H1 (cell line): ENCODE data around the gene WDR26. TPM values are rescaled to one million over a fixed set of nuclear protein-coding genes. Genes with fewer than 3 reads are reported as not detected.

Source experiments
- CTCF ChIA-PET: fragments of 300-600 bp; sonication (Branson Sonifier 250); formaldehyde crosslinking; loops from one replicate; lab custom pipeline; 2021; ENCODE audit not compliant: partially characterized antibody; lab: Charles Lee
- POLR2A ChIA-PET: fragments of 300-600 bp; sonication (Branson Sonifier 250); formaldehyde crosslinking; loops from one replicate; lab custom pipeline; 2021; ENCODE audit warnings: inconsistent platforms; ENCODE audit not compliant: partially characterized antibody; lab: Charles Lee
- DNase-seq, 2 experiments: peaks; one replicate each; pipeline versions ENCODE4 v3.0.0 to v3.0.0-alpha.2; 2010 to 2022; ENCODE audit warnings: low spot score in 2 of 2, low read depth in 1 of 2, mixed read lengths in 1 of 2
- FAIRE-seq: peaks from 2 replicates; lab custom pipeline; 2011; peaks lifted over from hg19 to GRCh38; lab: Jason Lieb, UNC
- H2AFZ ChIP-seq: 2 replicates; pipeline ENCODE4 v1.8.1; 2012; ENCODE audit warnings: low read length, inconsistent platforms
- H2AK5ac ChIP-seq: 2 replicates; pipeline ENCODE4 v1.6.1; 2013; ENCODE audit warnings: low read depth, low read length
- H2BK120ac ChIP-seq: replicated peaks from 2 replicates; pipeline ENCODE3; 2013; ENCODE audit warnings: low read depth, low read length, inconsistent platforms
- H2BK12ac ChIP-seq: 2 replicates; pipeline ENCODE4 v1.6.1; 2013; ENCODE audit warnings: low read depth, low read length
- H2BK15ac ChIP-seq: 2 replicates; pipeline ENCODE4 v1.6.1; 2013; ENCODE audit warnings: low read length
- H2BK20ac ChIP-seq: 2 replicates; pipeline ENCODE4 v1.6.1; 2013; ENCODE audit warnings: low read length
- H2BK5ac ChIP-seq: 2 replicates; pipeline ENCODE4 v1.6.1; 2013; ENCODE audit warnings: low read depth, low read length
- H3K14ac ChIP-seq: 2 replicates; pipeline ENCODE4 v1.6.1; 2013; ENCODE audit warnings: inconsistent platforms; ENCODE audit not compliant: insufficient read length
- H3K18ac ChIP-seq: 2 replicates; pipeline ENCODE4 v1.6.1; 2013; ENCODE audit warnings: low read length; ENCODE audit errors: extremely low read depth
- H3K23ac ChIP-seq: 2 replicates; pipeline ENCODE4 v1.6.1; 2013; ENCODE audit warnings: inconsistent platforms; ENCODE audit not compliant: insufficient read length
- H3K23me2 ChIP-seq: 2 replicates; pipeline ENCODE4 v1.6.1; 2013; ENCODE audit warnings: low read depth, low read length
- H3K27ac ChIP-seq: 2 replicates; pipeline ENCODE4 v1.6.1; 2011; ENCODE audit warnings: low read depth, low read length, inconsistent platforms
- H3K27me3 ChIP-seq, 4 experiments: replicated peaks in 1 of 4; 1 replicate in 1 of 4; 2 replicates in 3 of 4; pipeline versions ENCODE4 v1.6.1 to v1.8.1; 2011 to 2013; ENCODE audit warnings: low read length in 3 of 4, mild to moderate bottlenecking in 3 of 4, inconsistent platforms in 2 of 4, mixed read lengths in 2 of 4, moderate library complexity in 1 of 4; ENCODE audit not compliant: control insufficient read depth in 3 of 4, insufficient read depth in 3 of 4; ENCODE audit errors: extremely low read depth in 1 of 4
- H3K36me3 ChIP-seq, 4 experiments: 2 replicates each; pipeline versions ENCODE4 v1.6.1 to v1.8.1; 2011 to 2013; ENCODE audit warnings: mild to moderate bottlenecking in 4 of 4, low read length in 3 of 4, moderate library complexity in 2 of 4, control low read depth in 1 of 4, inconsistent platforms in 1 of 4; ENCODE audit not compliant: insufficient read depth in 4 of 4, control insufficient read depth in 2 of 4
- H3K4ac ChIP-seq: replicated peaks from 2 replicates; pipeline ENCODE3; 2013; ENCODE audit warnings: low read length, low read depth, mixed read lengths, inconsistent platforms; ENCODE audit not compliant: insufficient read length
- H3K4me1 ChIP-seq, 4 experiments: replicated peaks in 1 of 4; 1 replicate in 1 of 4; 2 replicates in 3 of 4; pipeline versions ENCODE4 v1.6.1 to v1.8.1; 2011 to 2013; ENCODE audit warnings: low read length in 3 of 4, inconsistent platforms in 2 of 4, mixed read lengths in 1 of 4; ENCODE audit not compliant: insufficient read depth in 4 of 4, control insufficient read depth in 3 of 4
- H3K4me2 ChIP-seq, 2 experiments: 2 replicates each; pipeline versions ENCODE4 v1.6.1 to v1.8.1; 2011 to 2013; ENCODE audit warnings: low read depth in 2 of 2, low read length in 2 of 2, control low read depth in 1 of 2, inconsistent platforms in 1 of 2, mild to moderate bottlenecking in 1 of 2; ENCODE audit not compliant: insufficient read depth in 1 of 2
- H3K4me3 ChIP-seq, 4 experiments: fragments of 200-600, 300-600 bp in 1 of 4; sonication (generic), shearing (Covaris generic), sonication (Bioruptor Twin) in 1 of 4; 2 replicates each; pipeline versions ENCODE4 v1.5.1 to v1.8.1; 2011 to 2016; ENCODE audit warnings: low read length in 4 of 4, low read depth in 3 of 4, control low read depth in 2 of 4, inconsistent platforms in 2 of 4, mild to moderate bottlenecking in 2 of 4, mixed read lengths in 1 of 4, moderate library complexity in 1 of 4; ENCODE audit not compliant: insufficient read depth in 2 of 4; ENCODE audit errors: extremely low read depth in 1 of 4
- H3K56ac ChIP-seq: replicated peaks from 2 replicates; pipeline ENCODE3; 2013; ENCODE audit warnings: low read depth, mild to moderate bottlenecking, mixed read lengths, low read length, inconsistent platforms; ENCODE audit not compliant: insufficient read length
- H3K79me1 ChIP-seq: 2 replicates; pipeline ENCODE4 v1.6.1; 2013; ENCODE audit warnings: low read depth, low read length, control low read depth
- H3K79me2 ChIP-seq, 2 experiments: 2 replicates each; pipeline versions ENCODE4 v1.6.1 to v1.8.1; 2012 to 2013; ENCODE audit warnings: low read length in 2 of 2, mild to moderate bottlenecking in 2 of 2, inconsistent platforms in 1 of 2; ENCODE audit not compliant: insufficient read depth in 2 of 2, control insufficient read depth in 1 of 2
- H3K9ac ChIP-seq, 4 experiments: replicated peaks in 1 of 4; 1 replicate in 1 of 4; 2 replicates in 3 of 4; pipeline versions ENCODE4 v1.6.1 to v1.8.1; 2011 to 2013; ENCODE audit warnings: low read depth in 3 of 4, low read length in 3 of 4, control low read depth in 2 of 4, mild to moderate bottlenecking in 2 of 4, moderate library complexity in 2 of 4, inconsistent platforms in 1 of 4; ENCODE audit errors: extremely low read depth in 1 of 4
- H3K9me3 ChIP-seq, 2 experiments: 2 replicates each; pipeline versions ENCODE4 v1.6.1 to v1.8.1; 2012 to 2013; ENCODE audit warnings: mild to moderate bottlenecking in 2 of 2, moderate library complexity in 2 of 2, control low read depth in 1 of 2, inconsistent platforms in 1 of 2, low read depth in 1 of 2, low read length in 1 of 2, mixed read lengths in 1 of 2; ENCODE audit not compliant: insufficient read depth in 2 of 2
- H4K20me1 ChIP-seq, 2 experiments: replicated peaks in 1 of 2; 2 replicates each; pipeline versions ENCODE3 to v1.8.1; 2011 to 2013; ENCODE audit warnings: inconsistent platforms in 2 of 2, low read length in 2 of 2, mild to moderate bottlenecking in 1 of 2; ENCODE audit not compliant: insufficient read depth in 2 of 2, control insufficient read depth in 1 of 2
- H4K5ac ChIP-seq: 2 replicates; pipeline ENCODE4 v1.6.1; 2013; ENCODE audit warnings: low read length, low read depth, mixed read lengths, inconsistent platforms; ENCODE audit not compliant: insufficient read length
- H4K8ac ChIP-seq: 2 replicates; pipeline ENCODE4 v1.8.0; 2013; ENCODE audit warnings: mild to moderate bottlenecking, moderate library complexity, low read length, inconsistent platforms; ENCODE audit not compliant: insufficient read depth; ENCODE audit errors: extremely low read depth
- H4K91ac ChIP-seq: replicated peaks from 2 replicates; pipeline ENCODE3; 2013; ENCODE audit warnings: low read length, mixed read lengths, inconsistent platforms; ENCODE audit not compliant: insufficient read length
- ASH2L ChIP-seq: fragments of 200-600, 300-600 bp; sonication (generic); IDR thresholded peaks from one replicate; pipeline ENCODE4 v1.7.1; 2017; ENCODE audit warnings: low read length
- EGR1 ChIP-seq: IDR thresholded peaks from 2 replicates; pipeline ENCODE4 v1.6.1; 2011; ENCODE audit warnings: low read depth, low read length, borderline replicate concordance
- HDAC6 ChIP-seq: IDR thresholded peaks from one replicate; pipeline ENCODE4 v1.7.1; 2012; ENCODE audit warnings: low read depth, mild to moderate bottlenecking, inconsistent platforms, low read length, moderate library complexity
- JUND ChIP-seq: IDR thresholded peaks from 2 replicates; pipeline ENCODE4 v1.6.1; 2011; ENCODE audit warnings: mild to moderate bottlenecking, improper control_type of control experiment, low read length
- KDM4A ChIP-seq: IDR thresholded peaks from one replicate; pipeline ENCODE4 v1.7.1; 2012; ENCODE audit warnings: low read depth, mild to moderate bottlenecking, moderate library complexity, low read length, inconsistent platforms; ENCODE audit not compliant: severe bottlenecking
- PHF8 ChIP-seq: fragments of 200-600 bp; sonication (generic); conservative IDR thresholded peaks from 2 replicates; pipeline ENCODE4 v1.7.1; 2012; ENCODE audit warnings: low read depth, mild to moderate bottlenecking, inconsistent platforms, low read length, moderate library complexity
- RFX5 ChIP-seq: IDR thresholded peaks from 2 replicates; pipeline ENCODE4 v1.6.1; 2011; ENCODE audit warnings: low read depth, low read length, improper control_type of control experiment, borderline replicate concordance
- RXRA ChIP-seq: IDR thresholded peaks from 2 replicates; pipeline ENCODE4 v1.6.1; 2011; ENCODE audit warnings: low read depth, mild to moderate bottlenecking, low read length, moderate library complexity; ENCODE audit not compliant: insufficient read depth
- SIRT6 ChIP-seq: IDR thresholded peaks from one replicate; pipeline ENCODE4 v1.7.1; 2012; ENCODE audit warnings: low read length, inconsistent platforms
- SP2 ChIP-seq: IDR thresholded peaks from 2 replicates; pipeline ENCODE4 v1.6.1; 2012; ENCODE audit warnings: mild to moderate bottlenecking, low read length, inconsistent platforms
- YY1 ChIP-seq: IDR thresholded peaks from 2 replicates; pipeline ENCODE4 v1.6.1; 2011; ENCODE audit warnings: low read depth, mild to moderate bottlenecking, low read length
- WGBS, 2 experiments: shearing (Covaris generic) in 1 of 2; methylation state at CpG; one replicate each; pipeline versions ENCODE4 v1.1.6 to v1.1.7; 2013 to 2015; ENCODE audit warnings: low lambda C conversion rate in 2 of 2, mixed read lengths in 2 of 2, inconsistent platforms in 1 of 2, low coverage in 1 of 2, missing lambda C conversion rate in 1 of 2; ENCODE audit not compliant: insufficient replicate concordance in 2 of 2, insufficient coverage in 1 of 2, insufficient read length in 1 of 2; ENCODE audit errors: extremely low coverage in 1 of 2, missing lambda C conversion rate in 1 of 2; 5-methylcytosine and 5-hydroxymethylcytosine counted together
- polyA plus RNA-seq, 7 experiments: library from polyadenylated mRNA; depleted of rRNA in 3 of 7; stranded (reverse) in 5 of 7; unstranded in 2 of 7; fragments of >200 nt in 5 of 7; fragments of 200-250 nt in 2 of 7; gene quantifications; 1 replicate in 5 of 7; 2 replicates in 1 of 7; 4 replicates in 1 of 7; pipeline versions ENCODE4 v1.2.1 to v1.2.3, GENCODE V29; 2011 to 2013; ENCODE audit warnings: missing spikeins in 2 of 7, mixed read lengths in 2 of 7
- total RNA-seq: library from RNA; stranded (reverse); fragmentation: NEBNext Ultra II Directional; extraction: Animal tissue kit (Norgen Biotek cat#: 25700); gene quantifications from 2 replicates; pipeline ENCODE4 v1.2.1, GENCODE V29; 2021
- TF ChIP-seq, protein P1 (sequence below): IDR thresholded peaks from 2 replicates; pipeline ENCODE4 v1.6.1; 2011; ENCODE audit warnings: low read length, improper control_type of control experiment
- TF ChIP-seq, protein P2 (sequence below): IDR thresholded peaks from 2 replicates; pipeline ENCODE4 v1.6.1; 2012; ENCODE audit warnings: inconsistent platforms

Gene WDR26
- total and polyA plus RNA-seq, 2 of the 8 experiments (the other 6 are each of a cell fraction or from before 2014, with no cell fraction given), result 18.0 to 72.5 TPM

GRCh38 chr1:224457782-224458144 is 23.2 kb upstream of the WDR26 start:
- WGBS, 2 experiments, result 94% methylated on average over 1 of the region's 1 CpG; no CpG with 5 or more reads in 1 of the 2 experiments
- Histone ChIP-seq H3K4me3 (no peak overlapping the region), H2BK120ac (no peak overlapping the region), H2AK5ac (no peak overlapping the region), H3K4me1 (peaks cover 0 to 10% (median 5%) of the 10 kb centered on the region in 4 experiments; a peak in 6 of 7 replicates), H3K9me3 (no peaks in the 10 kb centered on the region), H3K14ac (no peak overlapping the region), H2BK20ac (no peak overlapping the region), H4K91ac (no peak overlapping the region), H2BK12ac (0 out of 2 replicates have a peak overlapping the region, but pooled peaks have one; percentile 4), H3K36me3 (no peaks in the 10 kb centered on the region), H3K27me3 (no peaks in the 10 kb centered on the region), H3K4me2 (no peak overlapping the region), H3K23ac (no peak overlapping the region), H3K79me1 (peaks cover 3% of the 10 kb centered on the region; the same call in 1 of the 2 replicates), H2BK15ac (no peak overlapping the region), H3K18ac (no peak overlapping the region), H3K23me2 (peaks cover 2% of the 10 kb centered on the region; the same call in 1 of the 2 replicates), H4K8ac (no peak overlapping the region), H3K79me2 (no peaks in the 10 kb centered on the region), H3K9ac (no peak overlapping the region), H3K4ac (no peak overlapping the region), H4K20me1 (no peaks in the 10 kb centered on the region), H2AFZ (no peak overlapping the region), H3K27ac (no peak overlapping the region), H4K5ac (no peak overlapping the region), H2BK5ac (no peak overlapping the region), H3K56ac (no peak overlapping the region)
- no peak for FAIRE-seq
- POLR2A ChIA-PET, result interaction anchor here (0.6 to 2.7 kb wide), 8 partner anchors 10 to 97 kb away, joined by 3 to 11 read pairs (median 5); partner anchors contain the start of gene WDR26
- no peak for DNase-seq
- CTCF ChIA-PET, result interaction anchor here (0.7 to 4.9 kb wide), 40 partner anchors 8 to 466 kb away, joined by 3 to 38 read pairs (median 4); partner anchors contain the start of gene WDR26
- no peak for TF ChIP-seq HDAC6
- TF ChIP-seq JUND, result no peak
- TF ChIP-seq, protein P1, sequence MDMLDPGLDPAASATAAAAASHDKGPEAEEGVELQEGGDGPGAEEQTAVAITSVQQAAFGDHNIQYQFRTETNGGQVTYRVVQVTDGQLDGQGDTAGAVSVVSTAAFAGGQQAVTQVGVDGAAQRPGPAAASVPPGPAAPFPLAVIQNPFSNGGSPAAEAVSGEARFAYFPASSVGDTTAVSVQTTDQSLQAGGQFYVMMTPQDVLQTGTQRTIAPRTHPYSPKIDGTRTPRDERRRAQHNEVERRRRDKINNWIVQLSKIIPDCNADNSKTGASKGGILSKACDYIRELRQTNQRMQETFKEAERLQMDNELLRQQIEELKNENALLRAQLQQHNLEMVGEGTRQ, result no peak
- TF ChIP-seq SP2, result no peak
- TF ChIP-seq SIRT6, result no peak
- TF ChIP-seq ASH2L, result no peak
- TF ChIP-seq PHF8, result no peak
- no peak for TF ChIP-seq KDM4A
- no peak for TF ChIP-seq RFX5
- no peak for TF ChIP-seq YY1
- TF ChIP-seq RXRA, result no peak
- no peak for TF ChIP-seq EGR1
- TF ChIP-seq, protein P2, sequence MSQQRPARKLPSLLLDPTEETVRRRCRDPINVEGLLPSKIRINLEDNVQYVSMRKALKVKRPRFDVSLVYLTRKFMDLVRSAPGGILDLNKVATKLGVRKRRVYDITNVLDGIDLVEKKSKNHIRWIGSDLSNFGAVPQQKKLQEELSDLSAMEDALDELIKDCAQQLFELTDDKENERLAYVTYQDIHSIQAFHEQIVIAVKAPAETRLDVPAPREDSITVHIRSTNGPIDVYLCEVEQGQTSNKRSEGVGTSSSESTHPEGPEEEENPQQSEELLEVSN, result no peak
